Myometrial cell (primary cell): ENCODE measurements around the gene NPC1L1. TPM values are rescaled to one million over a fixed set of nuclear protein-coding genes. Genes with fewer than 3 reads are reported as not detected.

Source experiments
- total RNA-seq: library from RNA; depleted of rRNA; stranded (reverse); fragments of >200 nt; gene quantifications from 2 replicates; pipeline ENCODE4 v1.2.3, GENCODE V29; 2015

Gene NPC1L1
- not detected in 2 replicates for total RNA-seq

GRCh38 chr7:44541028-44541869 lies at the start of gene NPC1L1:
TSS of gene NPC1L1 (minus strand) at chr7:44541330. CDS start at chr7:44541259, 71 bp downstream.

GRCh38 chr7:44581879-44582603 lies 40.9 kb upstream of the NPC1L1 start, which contains the start of gene TMED4:
TSS of gene TMED4 (minus strand) at chr7:44582231. CDS start at chr7:44582206, 25 bp downstream.

GRCh38 chr7:44573464-44574286 lies 32.5 kb upstream of the NPC1L1 start, which contains the start of gene DDX56:
TSS of gene DDX56 (minus strand) at chr7:44573908. CDS start at chr7:44573895, 13 bp downstream.

DNA sequence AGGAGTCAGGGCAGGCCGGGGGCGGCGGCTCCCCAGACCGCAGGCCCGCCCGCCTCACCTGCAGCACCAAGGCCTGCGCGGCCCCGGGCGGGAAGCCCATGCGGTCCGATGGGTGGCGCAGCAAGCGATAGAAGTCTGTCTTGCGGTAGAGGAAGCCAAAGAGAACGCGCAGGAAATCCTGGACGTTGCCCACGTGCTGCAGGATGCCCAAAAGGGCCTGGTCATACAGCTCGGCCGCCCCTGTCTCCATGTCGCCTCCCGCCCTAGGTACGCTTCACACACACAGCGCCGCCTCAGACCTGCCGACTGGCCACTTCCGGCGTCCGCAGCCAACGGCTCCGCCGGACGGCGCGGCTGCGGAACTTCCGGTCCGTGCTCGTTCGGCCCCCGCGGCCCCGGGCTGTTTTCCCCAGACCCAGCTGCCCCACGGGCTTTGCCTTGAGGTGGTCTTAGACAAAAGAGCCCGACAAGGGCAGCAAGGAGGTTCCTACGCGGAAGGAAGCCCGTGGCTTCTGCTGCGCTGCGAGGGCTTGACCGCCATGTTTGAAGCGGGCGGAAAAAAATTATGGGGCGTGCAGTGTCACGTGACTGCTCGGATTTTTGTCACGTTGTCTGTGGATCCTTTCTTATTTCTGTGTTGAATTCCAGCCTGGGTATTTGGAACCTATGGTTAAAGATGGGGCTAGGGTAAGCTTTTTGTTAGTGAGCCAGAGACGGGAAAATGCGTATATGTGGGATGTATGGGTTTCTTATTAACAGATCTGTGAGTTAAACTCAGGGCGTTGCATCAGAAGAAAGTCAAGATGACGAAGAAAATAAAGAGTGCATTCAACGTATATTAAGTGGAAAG lies 50.6 kb downstream of the NPC1L1 start, which contains the start of gene NUDCD3:
Gene NUDCD3 (minus strand): TSS at position 308 of the 850 bp plus-strand sequence. CDS start 58 bp downstream, at position 250.

Other genes starting within 250 kb of the NPC1L1 start
- gene CAMK2B, start 215.7 kb downstream of the NPC1L1 start, total RNA-seq, result not detected in 2 replicates
- gene NUDCD3, start 50.7 kb downstream of the NPC1L1 start, total RNA-seq, result 34.7 and 61.1 TPM in 2 replicates
- gene DDX56, start 32.6 kb upstream of the NPC1L1 start, total RNA-seq, result 62.3 and 67.3 TPM in 2 replicates
- gene TMED4, start 40.9 kb upstream of the NPC1L1 start, total RNA-seq, result 84.8 and 126 TPM in 2 replicates
- gene OGDH, start 65.3 kb upstream of the NPC1L1 start, total RNA-seq, result 113 and 126 TPM in 2 replicates
- gene ZMIZ2, start 207.5 kb upstream of the NPC1L1 start, total RNA-seq, result 7.1 and 10.1 TPM in 2 replicates